ENCODE measurements around the gene SEPTIN1. TPM values are rescaled to one million over a fixed set of nuclear protein-coding genes. Genes with fewer than 3 reads are reported as not detected.

SEPTIN1 gene
- total and polyA plus RNA-seq, 2 of the 4 experiments (the other 2 are of a cell fraction), result 0.24 TPM; not detected in 1

DNA sequence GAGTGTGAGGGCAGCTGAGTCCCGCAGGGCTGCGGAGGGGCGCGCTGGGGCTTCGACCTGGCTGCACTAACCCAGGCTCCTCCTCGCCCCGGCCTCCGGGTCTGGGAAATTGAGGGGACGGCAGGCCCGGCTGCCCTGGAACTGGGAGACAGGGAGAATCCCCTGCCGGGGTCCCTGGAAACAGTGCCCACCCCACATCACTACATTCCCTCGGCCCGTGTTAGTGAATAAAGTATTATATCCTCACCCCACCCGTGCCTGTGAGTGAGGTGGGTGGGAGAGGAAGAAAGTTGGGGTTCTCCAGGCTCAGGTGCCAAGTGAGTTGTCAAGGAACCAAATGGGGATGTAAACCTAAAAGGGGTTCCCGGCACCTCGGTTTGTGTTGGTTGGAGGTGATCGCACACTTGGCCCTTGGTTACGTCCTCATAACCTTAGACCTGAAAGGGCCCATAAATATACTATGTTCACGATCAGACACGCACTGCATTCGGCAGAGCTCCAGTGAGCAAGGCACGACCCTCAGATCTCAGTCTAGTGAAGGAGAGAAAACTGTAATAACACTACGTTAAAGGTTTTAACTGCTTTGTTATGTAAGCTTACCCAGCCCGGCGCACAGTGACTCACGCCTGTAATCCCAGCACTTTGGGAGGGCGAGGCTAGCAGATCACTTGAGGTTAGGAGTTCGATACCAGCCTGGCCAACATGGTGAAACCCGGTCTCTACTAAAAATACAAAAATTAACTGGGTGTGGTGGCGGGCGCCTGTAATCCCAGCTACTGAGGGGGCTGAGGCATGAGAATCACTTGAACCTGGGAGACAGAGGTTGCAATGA is 36.2 kb upstream of the SEPTIN1 start (continued):
- no peak for TF ChIP-seq MAZ (IDR thresholded peaks at IDR 0.05; ENCODE audit: borderline replicate concordance, low read depth, low read length)

DNA sequence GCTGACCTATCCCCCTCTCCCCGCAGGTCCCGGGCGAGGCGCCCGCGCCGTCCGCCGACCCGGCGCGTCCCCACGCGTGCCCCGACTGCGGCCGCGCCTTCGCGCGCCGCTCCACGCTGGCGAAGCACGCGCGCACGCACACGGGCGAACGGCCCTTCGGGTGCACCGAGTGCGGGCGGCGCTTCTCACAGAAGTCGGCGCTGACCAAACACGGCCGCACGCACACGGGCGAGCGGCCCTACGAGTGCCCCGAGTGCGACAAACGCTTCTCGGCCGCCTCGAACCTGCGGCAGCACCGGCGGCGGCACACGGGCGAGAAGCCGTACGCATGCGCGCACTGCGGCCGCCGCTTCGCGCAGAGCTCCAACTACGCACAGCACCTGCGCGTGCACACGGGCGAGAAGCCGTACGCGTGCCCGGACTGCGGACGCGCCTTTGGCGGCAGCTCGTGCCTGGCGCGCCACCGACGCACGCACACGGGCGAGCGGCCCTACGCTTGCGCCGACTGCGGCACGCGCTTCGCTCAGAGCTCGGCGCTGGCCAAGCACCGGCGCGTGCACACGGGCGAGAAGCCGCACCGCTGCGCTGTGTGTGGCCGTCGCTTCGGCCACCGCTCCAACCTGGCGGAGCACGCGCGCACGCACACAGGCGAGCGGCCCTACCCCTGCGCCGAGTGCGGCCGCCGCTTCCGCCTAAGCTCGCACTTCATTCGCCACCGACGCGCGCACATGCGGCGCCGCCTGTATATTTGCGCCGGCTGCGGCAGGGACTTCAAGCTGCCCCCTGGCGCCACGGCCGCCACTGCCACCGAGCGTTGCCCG is 35.4 kb upstream of the SEPTIN1 start:
- no peak overlapping the region for H2BK20ac ChIP-seq (ENCODE audit: low read depth, low read length)
- no peak overlapping the region for H3K56ac ChIP-seq (ENCODE audit: extremely low read depth, insufficient read depth, low read length)
- no peak overlapping the region for H3K18ac ChIP-seq (ENCODE audit: low read depth, low read length)
- no TSS peak for BruUV-seq (replicated peaks)
- H4K5ac ChIP-seq (ENCODE audit: low read depth, low read length), result peak overlapping the region; percentile 40; the same call in 1 of the 2 replicates
- H3K4me3 ChIP-seq (ENCODE audit: insufficient read depth, low read depth, low read length), result peak overlapping the region; percentile 65
- peak overlapping the region; percentile 68 for H3K4me2 ChIP-seq (ENCODE audit: low read depth, low read length)
- ATAC-seq (ENCODE audit: low read depth) (peak; percentile 91), DNase-seq (peak; percentile 88)
- ChIA-PET CTCF (interaction anchor here (0.7 to 0.8 kb wide), 3 partner anchors 8 to 211 kb away, joined by 3 to 4 read pairs (median 3); partner anchors contain the start of gene DCTPP1), POLR2A (ENCODE audit: unreplicated experiment) (interaction anchor here (0.5 kb wide), 1 partner anchor 10 kb away, joined by 3 read pairs; the partner anchor contains the start of gene ZNF771)
- no peak overlapping the region for H4K91ac ChIP-seq (ENCODE audit: insufficient read depth, low read depth, low read length)
- peak overlapping the region; percentile 82 for H2AK9ac ChIP-seq (replicated peaks; ENCODE audit: low read depth, low read length, poor library complexity)
- dilution Hi-C loops (cut with HindIII; ENCODE audit: low sequenced_read_pairs, unreplicated experiment) (no loop called here), in situ Hi-C loops (cut with MboI; ENCODE audit: low sequenced_read_pairs) (loop anchor here (25.0 kb wide), 1 partner anchor 230 kb away; the partner anchor contains the start of genes BOLA2B, CORO1A, SLX1A and SULT1A3), intact Hi-C loops (cut with micrococcal nuclease) (no loop called here)
- WGBS, 2 experiments (ENCODE audit: extremely low coverage in 2 of 2, insufficient read length in 1 of 2), result 5% methylated on average over 101 of the region's 140 CpGs; no CpG with 5 or more reads in 1 of the 2 experiments
- H2BK15ac ChIP-seq (ENCODE audit: low read depth, low read length), result no peak overlapping the region
- peak overlapping the region; percentile 38; the same call in 1 of the 2 replicates for H3K9ac ChIP-seq (ENCODE audit: low read depth, low read length)
- H3K9me1 ChIP-seq (ENCODE audit: insufficient read depth, low read length), result peaks cover 6% of the 10 kb centered on the region; the same call in 1 of the 2 replicates
- no peak overlapping the region; the same call in 1 of the 2 replicates for H3K27ac ChIP-seq (ENCODE audit: insufficient read depth, low read length)
- peak overlapping the region; percentile 95 for H2AFZ ChIP-seq (replicated peaks; ENCODE audit: low read length, poor library complexity)
- peak overlapping the region; percentile 47; the same call in 1 of the 2 replicates for H3K4ac ChIP-seq (ENCODE audit: low read depth, low read length)
- TF ChIP-seq MAZ (IDR thresholded peaks at IDR 0.05; ENCODE audit: borderline replicate concordance, low read depth, low read length) (0 out of 2 replicates have a peak, but pooled peaks have one; percentile 19), BHLHE40 (IDR thresholded peaks at IDR 0.05; ENCODE audit: low read depth, low read length) (peak; percentile 96), NFE2L2 (IDR thresholded peaks at IDR 0.05; ENCODE audit: low read depth, low read length) (no peak), MXI1 (IDR thresholded peaks at IDR 0.05; ENCODE audit: borderline replicate concordance, low read depth, low read length) (peak; percentile 50; the same call in 1 of the 2 replicates)
- TF ChIP-seq, protein P1, sequence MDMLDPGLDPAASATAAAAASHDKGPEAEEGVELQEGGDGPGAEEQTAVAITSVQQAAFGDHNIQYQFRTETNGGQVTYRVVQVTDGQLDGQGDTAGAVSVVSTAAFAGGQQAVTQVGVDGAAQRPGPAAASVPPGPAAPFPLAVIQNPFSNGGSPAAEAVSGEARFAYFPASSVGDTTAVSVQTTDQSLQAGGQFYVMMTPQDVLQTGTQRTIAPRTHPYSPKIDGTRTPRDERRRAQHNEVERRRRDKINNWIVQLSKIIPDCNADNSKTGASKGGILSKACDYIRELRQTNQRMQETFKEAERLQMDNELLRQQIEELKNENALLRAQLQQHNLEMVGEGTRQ (IDR thresholded peaks at IDR 0.05; ENCODE audit: low read depth, low read length), result peak; percentile 46
- no peaks in the 10 kb centered on the region for H3K9me3 ChIP-seq (ENCODE audit: control insufficient read depth, insufficient read depth, low read length)
- H3K36me3 ChIP-seq (ENCODE audit: control insufficient read depth, insufficient read depth, low read length), result peaks cover 16% of the 10 kb centered on the region
- peak overlapping the region; percentile 6 for H2BK5ac ChIP-seq (ENCODE audit: low read depth, low read length, poor library complexity, severe bottlenecking)
- no peaks in the 10 kb centered on the region for H3K27me3 ChIP-seq (ENCODE audit: control insufficient read depth, insufficient read depth, low read length)
- H3K23ac ChIP-seq (ENCODE audit: low read depth, low read length), result peak overlapping the region; percentile 77; the same call in 1 of the 2 replicates
- no peak overlapping the region for H2AK5ac ChIP-seq (ENCODE audit: low read depth, low read length)
- no peak overlapping the region for H2BK120ac ChIP-seq (ENCODE audit: low read depth, low read length)
- no peak overlapping the region for H3K14ac ChIP-seq (replicated peaks; ENCODE audit: low read depth, low read length)
- H4K8ac ChIP-seq (ENCODE audit: low read depth in 2 of 2, low read length in 2 of 2), result peak overlapping the region in 1 of 2 experiments; percentile 80; a peak in 1 of 4 replicates
- H4K20me1 ChIP-seq (ENCODE audit: insufficient read depth, low read length), result peaks cover 9% of the 10 kb centered on the region
- H3K4me1 ChIP-seq (ENCODE audit: control insufficient read depth, insufficient read depth, low read length), result no peaks in the 10 kb centered on the region
- peaks cover 0 to 26% of the 10 kb centered on the region in 2 experiments; a peak in 2 of 4 replicates for H3K79me1 ChIP-seq (ENCODE audit: low read depth in 1 of 2, low read length in 2 of 2)

Data from IMR-90 (cell line).